NK-92 (cell line): ENCODE results near the gene SLC9B1.
"Not testable (repeated sequence)": the region's sequence is repeated elsewhere in the genome, so short reads cannot be mapped to it uniquely, and the experiment has no call there.

Experiments
- DNase-seq: peaks from one replicate; lab custom pipeline; 2025; ENCODE audit not compliant: unreplicated experiment; lab: John Stamatoyannopoulos, UW

SLC9B1 gene

DNA sequence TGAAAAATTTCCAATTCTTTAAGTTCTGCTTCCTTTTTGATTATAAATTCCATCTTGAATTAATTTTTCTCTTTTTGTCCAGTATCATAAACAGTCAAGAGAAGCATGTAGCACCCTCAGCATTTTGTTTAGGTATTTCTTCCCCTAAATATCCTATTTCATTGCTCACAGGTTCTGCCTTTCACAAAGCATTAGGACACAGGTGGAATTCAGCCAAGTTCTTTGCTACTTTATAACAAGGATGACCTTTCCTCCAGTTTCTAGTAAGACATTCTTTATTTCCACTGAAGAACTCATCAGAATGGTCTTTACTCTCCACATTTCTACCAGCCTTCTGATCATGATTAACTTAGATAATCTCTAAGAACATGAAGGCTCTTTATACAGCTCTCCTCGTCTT lies 7.4 kb downstream of the SLC9B1 start:
- no peak for DNase-seq

DNA sequence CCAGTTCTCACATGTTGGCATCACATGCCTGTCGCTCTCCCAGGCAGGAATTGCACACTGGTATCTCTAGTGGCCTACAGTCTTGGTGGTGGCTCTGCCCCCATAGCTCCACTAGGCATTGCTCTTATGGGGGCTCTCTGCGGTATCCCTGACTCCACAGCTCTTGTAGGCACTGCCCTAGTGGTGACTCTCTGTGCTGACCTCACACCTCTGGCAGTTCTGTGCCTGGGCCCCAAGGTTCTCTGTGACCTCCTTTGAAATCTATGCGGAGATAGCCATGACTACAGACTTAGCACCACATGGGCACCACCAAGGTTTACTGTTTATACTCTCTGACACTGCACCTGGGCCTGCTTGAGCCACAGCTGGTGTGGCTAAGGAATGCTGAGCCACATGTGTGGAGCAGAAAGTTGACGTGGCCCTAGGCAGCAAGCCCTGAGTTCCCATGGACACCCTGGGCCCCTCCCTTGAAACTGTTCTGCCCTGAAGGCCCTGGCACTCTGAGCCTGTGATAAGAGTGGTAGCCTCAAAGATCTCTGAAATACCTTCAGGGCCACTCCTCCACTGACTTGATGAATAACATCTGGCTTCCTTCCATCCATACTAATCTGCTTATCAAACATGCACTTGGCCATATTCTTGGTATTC lies 8.0 kb downstream of the SLC9B1 start:
- DNase-seq: no peak

DNA sequence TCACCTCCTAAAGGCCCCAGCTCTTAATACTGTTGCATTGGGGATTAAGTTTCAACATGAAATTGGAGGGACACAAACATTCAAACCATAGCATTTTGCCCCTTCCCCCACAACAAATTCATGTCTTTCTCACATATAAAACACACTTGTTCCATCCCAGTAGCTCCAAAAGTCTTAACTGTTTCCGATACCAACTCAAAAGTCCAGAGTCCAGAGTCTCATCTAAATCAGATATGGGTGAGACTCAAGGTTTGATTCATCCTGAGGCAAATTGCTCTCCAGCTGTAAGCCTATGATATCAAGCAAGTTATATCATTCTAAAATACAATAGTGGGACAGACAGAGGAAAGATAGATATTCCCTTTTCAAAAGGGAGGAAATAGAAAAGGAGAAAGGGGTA lies 8.7 kb downstream of the SLC9B1 start:
- DNase-seq: no peak

DNA sequence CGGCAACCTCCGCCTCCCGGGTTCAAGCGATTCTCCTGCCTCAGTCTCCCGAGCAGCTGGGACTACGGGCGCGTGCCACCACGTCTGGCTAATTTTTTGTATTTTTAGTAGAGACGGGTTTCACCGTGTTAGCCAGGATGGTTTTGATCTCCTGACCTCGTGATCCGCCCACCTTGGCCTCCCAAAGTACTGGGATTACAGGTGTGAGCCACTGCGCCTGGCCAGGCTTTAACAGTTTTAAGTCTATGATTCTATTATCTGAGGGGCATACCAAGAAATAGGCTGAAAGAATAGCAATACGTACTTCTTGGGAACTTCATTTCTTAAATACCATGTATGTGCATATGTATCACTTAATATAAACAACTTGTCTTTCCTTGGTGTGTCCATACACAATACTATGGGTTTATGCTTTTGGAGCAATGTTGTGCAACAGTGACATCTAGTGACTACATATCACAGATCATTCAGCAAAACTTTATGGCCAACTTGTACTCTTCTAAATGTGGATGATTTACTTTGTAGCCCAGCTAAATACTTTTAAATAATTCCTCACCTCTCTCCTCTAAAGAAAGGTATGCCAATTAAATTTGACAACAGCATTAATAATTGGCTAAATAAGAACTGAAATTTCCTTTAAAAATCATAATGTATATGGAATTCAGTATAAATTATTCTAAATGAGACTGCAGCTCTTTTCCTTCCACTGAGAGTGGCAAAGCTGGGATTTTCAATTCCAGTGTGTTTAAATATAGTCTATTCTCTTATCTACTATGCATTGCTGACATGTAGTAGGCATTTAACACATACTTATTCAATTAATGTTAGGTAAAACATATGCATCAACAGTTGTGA lies 10.4 kb downstream of the SLC9B1 start:
- DNase-seq: no peak

DNA sequence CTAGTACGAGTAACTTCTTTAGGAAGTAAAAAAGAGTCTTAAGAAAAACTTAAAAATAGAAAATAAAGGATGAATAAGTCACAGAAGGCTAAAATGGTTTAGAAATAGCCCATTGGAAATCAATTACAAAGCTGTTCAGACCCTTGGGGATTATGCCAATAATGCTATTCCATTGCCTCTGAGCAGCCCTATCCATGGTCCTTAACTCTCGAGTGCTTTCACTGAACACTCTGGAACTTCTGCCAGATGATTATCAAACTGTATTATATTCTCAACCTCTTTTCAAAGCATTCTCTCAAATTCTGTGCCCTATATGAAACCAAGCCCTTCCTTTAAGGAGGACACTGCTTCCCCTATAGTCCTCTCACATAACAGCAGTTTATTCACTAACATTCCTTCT lies 17.0 kb downstream of the SLC9B1 start:
- no peak for DNase-seq

DNA sequence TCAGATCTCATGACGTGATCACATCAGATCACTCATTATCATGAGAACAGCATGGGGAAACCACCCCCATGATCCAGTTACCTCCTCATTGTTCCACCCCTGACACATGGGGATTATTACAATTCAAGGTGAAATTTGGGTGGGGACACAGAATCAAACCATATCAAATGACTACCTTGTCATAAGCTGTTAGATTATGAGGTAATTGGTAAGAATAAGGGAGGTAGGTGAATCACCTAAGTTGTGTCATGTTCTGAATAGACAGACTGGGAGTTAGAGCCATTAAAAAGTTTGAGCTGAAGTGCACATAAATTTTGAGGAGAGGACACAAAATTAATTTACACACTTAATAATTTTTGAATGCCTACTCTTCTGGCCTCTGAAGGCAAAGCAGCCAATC lies 24.7 kb downstream of the SLC9B1 start:
- no peak for DNase-seq

DNA sequence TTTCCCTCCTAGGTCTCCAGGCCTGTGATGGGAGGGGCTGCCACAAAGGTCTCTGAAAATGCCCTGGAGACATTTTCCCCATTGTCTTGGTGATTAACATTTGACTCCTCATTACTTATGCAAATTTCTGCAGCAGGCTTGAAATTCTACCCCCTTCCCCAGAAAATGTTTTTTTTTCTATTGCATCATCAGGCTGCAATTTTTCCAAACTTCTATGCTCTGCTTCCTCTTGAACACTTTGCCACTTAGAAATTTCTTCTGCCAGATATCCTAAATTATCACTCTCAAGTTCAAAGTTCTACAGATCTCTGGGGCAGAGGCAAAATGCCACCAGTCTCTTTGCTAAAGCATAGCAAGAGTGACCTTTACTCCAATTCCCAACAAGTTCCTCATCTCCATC lies 25.5 kb downstream of the SLC9B1 start:
- DNase-seq: not testable (repeated sequence)

DNA sequence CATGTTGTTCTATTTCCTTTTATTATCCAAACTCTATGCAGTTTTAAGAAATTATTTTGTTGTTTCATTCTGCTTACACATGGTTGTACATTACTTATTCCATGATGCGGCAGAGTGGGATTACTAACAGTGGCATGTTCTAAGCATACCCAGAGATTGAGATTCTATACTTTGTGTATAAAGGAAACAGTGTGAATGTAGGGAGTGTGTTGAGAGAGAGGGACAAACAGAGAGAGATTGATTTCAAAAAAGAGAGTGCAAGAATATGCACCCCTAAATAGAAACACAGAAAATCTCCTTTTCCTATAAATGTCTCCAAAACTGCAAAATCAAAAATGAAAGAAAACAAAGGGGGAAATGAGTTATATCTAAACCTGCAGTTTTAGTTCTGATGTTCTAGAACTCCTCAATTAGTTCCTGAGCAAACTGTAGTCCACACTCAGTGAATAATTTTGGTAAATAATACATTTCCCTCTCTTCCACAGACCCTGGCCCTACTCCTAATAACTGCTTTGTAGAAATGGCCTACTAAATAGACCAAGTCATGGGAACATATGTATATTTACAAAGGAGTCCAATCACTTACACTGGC lies 31.0 kb downstream of the SLC9B1 start:
- DNase-seq: no peak

DNA sequence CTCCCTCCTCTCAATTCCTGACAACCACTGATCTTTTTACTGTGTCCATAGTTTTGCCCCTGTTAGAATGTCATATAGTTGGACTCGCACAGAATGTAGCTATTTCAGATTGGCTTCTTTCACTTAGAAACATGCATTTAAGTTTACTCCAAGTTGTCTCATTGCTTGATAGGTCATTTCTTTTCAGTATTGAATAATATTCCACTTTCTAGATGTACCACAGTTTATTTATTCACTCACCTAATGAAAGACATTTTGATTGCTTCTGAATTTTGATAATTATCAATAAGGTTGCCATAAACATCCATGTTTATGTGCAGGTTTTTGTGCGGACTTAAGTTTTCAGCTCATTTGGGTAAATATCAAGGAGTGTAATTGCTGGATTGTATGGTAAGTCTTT lies 38.5 kb downstream of the SLC9B1 start:
- DNase-seq: no peak

DNA sequence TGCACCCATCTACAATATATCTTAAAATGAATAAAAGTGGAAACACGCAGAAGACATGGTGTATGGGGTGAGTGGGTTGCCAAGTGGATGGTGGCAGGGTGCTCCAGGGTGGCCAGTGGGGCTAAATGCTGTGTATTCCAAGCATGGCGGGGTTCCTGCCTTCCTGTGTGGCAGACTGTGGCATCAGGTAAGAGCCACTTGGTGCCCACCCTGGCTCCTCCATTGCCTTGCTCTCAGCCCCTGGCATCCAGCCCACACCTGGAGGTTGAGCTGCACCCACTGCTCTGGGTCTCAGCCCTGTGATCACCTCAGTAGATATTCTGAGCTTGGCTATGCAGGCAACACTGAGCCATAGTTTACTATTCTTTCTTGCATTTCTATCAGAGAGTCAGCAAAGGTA lies 57.7 kb downstream of the SLC9B1 start:
- DNase-seq: not testable (repeated sequence)

DNA sequence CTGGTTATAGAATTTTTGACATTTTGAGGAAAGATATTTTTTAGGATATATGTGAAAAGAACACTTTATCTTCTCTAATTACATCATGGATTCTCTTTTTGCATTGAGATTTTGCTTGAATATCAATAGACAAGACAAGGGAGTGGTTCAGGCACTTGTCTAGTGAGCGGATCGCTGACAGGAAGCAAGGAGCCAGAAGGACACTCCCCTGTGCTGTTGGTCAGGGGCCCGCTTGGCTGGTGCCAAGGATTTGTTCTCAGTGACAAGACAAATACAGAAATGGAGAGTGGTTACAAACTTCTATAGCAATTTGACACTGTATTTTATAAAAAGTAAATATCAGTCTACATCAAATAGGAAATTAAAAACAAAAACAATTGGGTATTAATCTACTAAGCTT lies 60.0 kb downstream of the SLC9B1 start:
- no peak for DNase-seq

DNA sequence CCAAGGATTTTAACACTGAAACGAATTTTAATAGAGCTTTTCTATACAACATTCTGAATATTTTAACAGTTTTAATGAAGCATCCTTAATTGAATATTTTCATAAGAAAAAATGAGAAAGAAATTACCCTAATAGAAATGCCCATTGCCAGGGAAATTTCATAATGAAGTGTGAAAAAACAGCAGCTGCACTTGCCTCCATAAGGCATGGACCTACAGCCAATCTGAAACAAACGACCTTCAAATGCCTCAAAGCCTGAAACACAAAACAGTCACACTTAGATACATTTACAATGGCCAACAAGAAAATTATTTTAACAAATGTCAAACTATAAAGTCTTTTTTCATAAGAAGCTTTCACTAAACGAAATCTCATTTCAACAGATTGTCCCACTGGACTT lies 74.4 kb downstream of the SLC9B1 start:
- no peak for DNase-seq

DNA sequence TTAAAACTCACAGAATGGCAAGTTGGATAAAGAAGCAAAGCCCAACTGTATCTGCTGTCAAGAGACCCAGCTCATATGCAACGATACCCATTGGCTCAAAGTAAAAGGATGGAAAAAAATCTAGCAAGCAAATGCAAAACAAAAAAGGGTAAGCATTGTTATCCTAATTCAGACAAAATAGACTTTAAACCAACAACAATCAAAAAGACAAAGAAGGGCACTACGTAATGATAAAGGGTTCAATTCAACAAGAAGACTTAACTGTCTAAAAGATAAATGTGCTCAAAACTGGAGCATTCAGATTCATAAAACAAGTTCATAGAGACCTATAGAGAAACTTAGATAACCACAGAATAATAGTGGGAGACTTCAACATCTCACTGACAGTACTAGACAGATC lies 81.4 kb downstream of the SLC9B1 start:
- not testable (repeated sequence) for DNase-seq

DNA sequence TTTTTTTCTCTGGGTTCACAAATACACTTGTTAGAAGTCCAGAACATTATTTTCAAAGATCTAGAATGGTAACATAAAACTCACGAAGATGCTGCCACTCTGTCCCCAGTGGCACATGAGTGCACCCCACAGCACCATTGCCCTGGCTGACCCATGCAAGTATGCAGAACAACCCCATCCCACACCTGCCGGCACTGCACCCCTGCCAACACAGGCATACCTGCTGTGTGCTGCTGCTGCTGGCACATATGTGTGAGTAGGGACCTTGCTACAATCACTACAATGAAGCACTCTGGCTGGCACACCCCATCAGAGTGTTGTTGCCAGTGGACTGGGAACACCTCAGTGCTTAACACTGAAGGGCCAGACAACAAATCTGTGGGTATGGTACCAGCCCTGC lies 83.8 kb downstream of the SLC9B1 start:
- DNase-seq: no peak

DNA sequence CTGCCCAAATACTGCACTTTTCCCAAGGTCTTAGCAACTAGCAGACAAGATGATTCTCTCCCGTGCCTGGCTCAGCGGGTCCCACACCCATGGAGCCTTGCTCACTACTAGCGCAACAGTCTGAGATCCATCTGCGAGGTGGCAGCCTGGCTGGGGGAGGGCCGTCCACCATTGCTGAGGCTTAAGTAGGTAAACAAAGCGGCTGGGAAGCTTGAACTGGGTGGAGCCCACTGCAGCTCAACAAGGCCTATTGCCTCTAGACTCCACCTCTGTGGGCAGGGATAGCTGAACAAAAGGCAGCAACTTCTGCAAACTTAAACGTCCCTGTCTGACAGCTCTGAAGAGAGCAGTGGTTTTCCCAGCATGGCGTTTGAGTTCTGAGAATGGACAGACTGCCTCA lies 99.8 kb downstream of the SLC9B1 start:
- not testable (repeated sequence) for DNase-seq

DNA sequence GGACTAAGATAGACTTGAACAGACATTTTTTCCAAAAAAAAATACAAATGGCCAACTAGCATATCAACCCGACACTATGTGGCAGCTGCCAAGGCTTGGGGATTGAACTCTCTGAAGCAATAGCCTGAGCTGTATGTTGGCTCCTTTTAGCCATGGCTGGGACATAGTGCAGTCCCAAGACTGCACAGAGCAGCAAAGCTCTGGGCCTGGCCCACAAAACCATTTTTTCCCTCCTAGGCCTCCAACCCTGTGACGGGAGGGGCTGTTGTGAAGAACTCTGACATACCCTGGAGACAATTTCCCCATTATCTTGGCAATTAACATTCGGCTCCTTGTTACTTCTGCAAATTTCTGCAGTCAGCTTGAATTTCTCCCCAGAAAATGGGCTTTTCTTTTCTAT lies 100.6 kb downstream of the SLC9B1 start:
- no peak for DNase-seq

DNA sequence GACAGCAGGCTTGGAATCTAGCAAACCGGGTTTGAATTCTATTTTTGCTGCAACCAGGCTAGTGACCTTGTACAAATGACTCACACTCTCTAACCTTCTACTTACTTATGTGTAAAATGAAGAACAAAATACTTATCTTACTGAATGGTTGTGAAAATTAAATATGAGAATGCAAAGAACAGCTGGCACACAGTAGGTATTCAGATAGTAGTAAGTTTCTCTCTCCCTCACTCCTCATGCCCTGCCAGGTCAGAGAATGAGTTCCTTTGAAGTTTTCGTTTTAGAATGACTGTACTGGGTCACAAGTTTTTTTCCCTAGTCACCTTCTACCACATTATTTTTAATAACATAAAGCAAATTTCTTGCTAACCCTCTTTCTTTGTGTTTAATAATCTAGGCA lies 117.7 kb downstream of the SLC9B1 start:
- no peak for DNase-seq

DNA sequence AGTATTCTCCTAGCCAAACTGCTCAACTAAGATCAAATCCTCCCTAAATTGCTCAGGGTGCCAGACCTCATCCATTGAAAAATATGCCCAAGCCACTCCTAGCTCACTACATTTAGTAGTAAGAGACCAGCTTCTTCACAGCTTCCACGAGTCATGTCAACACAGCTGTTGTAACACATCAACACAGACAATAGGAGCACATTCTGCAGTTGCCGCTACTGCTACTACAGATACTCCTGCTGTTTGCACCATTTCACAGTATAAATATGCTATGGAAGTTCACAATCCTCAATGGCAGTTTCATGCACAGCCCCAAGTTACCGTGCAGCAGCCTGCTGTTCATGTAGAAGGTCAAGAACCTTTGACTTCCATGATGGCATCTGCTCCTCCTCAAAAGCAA lies 121.9 kb downstream of the SLC9B1 start:
- not testable (repeated sequence) for DNase-seq

DNA sequence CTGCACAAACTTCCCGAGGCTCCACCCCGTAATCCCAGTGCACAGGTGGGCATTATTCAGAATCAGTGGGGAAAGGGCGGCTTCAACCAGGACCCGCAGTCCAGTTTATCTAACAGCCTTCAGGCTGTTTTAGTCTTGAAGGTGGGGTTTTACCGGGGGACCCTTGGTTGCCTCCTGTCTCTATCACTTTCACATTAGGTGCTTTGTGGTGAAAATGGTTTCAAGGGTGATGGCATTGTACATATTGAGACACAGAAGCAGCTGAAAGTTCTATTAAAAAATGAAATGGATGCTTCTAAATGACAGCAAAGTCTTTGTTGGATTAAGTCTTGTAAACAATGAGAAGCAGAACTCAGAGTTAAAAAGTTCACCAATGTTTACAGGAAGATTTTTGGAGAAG lies 123.0 kb downstream of the SLC9B1 start:
- not testable (repeated sequence) for DNase-seq

DNA sequence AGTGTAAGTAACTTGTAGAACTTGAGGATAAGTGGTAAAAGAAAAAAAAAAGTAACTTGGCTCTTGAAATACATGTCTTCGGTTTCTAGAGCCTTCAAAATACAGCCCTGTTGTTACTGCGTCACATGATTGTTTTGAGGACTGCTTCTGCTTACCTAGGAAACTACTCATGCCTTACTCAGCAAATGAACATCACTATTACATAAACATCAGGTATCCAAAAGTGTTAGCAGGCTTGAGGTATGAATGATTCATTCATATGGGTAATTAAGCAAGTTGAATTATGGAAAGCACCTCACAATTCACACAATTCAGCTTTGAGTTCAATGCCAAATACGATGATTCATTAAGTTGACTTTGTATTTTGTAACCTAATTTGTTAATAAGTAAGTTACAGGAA lies 129.6 kb downstream of the SLC9B1 start:
- not testable (repeated sequence) for DNase-seq

DNA sequence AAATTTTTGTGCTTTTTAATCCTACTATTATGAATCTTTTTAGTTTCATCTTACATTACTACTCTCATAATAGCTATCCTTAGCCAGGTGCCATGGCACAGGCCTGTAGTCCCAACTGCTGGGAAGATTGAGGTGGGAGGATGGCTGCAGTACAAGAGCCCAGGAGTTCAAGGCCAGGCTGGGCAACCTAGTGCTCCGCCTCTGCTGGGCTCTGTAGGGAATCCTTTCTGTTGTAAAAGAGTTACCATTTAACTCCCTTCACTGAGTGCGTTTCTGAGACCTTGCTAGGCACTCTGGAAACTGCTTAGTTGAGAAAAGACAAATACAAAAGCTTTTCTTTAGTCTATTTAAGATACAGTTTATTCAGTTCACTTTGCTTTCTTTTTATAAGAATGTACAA lies 130.9 kb downstream of the SLC9B1 start:
- not testable (repeated sequence) for DNase-seq

DNA sequence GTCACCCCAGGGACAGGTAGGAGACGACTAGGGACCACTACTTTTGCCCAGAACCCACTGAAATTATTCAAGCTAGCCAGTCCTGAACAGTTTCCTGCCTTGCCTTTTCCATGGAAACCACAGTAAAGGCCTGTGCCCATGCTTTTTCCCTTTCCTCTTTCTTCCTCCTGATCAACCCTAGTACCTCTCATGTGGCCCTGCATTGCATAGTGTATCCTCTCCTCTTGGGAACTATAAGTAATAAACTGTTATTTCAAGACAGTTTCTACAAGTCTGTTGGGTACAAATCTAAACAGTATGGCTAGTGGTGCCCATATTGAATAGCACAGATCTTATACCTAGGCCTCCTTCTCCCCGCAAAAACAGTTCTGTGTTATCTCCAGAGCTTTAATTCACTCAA lies 136.2 kb downstream of the SLC9B1 start:
- no peak for DNase-seq
